Measurements from ENCODE around the gene CYSLTR1.
"Not testable (repeated sequence)": the region's sequence is repeated elsewhere in the genome, so short reads cannot be mapped to it uniquely, and the experiment has no call there.

The CYSLTR1 gene

GRCh38 chrX:78307665-78308064, 19.7 kb downstream of the CYSLTR1 start:
- DNase-seq: no peak
- no peaks in the 10 kb centered on the region for H3K36me3 ChIP-seq (ENCODE audit: control insufficient read depth, insufficient read depth, low read length)
- no peak overlapping the region for H4K5ac ChIP-seq (ENCODE audit: low read length)
- no peaks in the 10 kb centered on the region for H3K4me1 ChIP-seq (ENCODE audit: control insufficient read depth, low read depth, low read length)
- H3K79me2 ChIP-seq (ENCODE audit: control insufficient read depth, insufficient read depth, low read length): no peaks in the 10 kb centered on the region
- H3K27me3 ChIP-seq (ENCODE audit: insufficient read depth, low read length, poor library complexity): no peaks in the 10 kb centered on the region
- H4K8ac ChIP-seq (ENCODE audit: low read depth, low read length): no peak overlapping the region
- no peaks in the 10 kb centered on the region for H3K79me1 ChIP-seq (ENCODE audit: low read length)
- H2BK15ac ChIP-seq (replicated peaks; ENCODE audit: low read depth): no peak overlapping the region
- H3K27ac ChIP-seq (ENCODE audit: low read depth, low read length): no peak overlapping the region
- no peak overlapping the region for H2BK120ac ChIP-seq (ENCODE audit: low read depth, low read length)
- H3K4me2 ChIP-seq (ENCODE audit: low read length): no peak overlapping the region
- no peak overlapping the region for H2BK5ac ChIP-seq (ENCODE audit: low read length)
- H2AK5ac ChIP-seq (ENCODE audit: low read length): no peak overlapping the region
- no peak overlapping the region for H3K23ac ChIP-seq (ENCODE audit: low read length)
- no peak overlapping the region for H3K56ac ChIP-seq (ENCODE audit: low read length)
- no peak overlapping the region for H3K4me3 ChIP-seq (ENCODE audit: low read length)
- no peak overlapping the region for H3K4ac ChIP-seq (ENCODE audit: low read depth, low read length)
- H3K9ac ChIP-seq (ENCODE audit: low read length): no peak overlapping the region
- H3K18ac ChIP-seq (ENCODE audit: low read length): no peak overlapping the region

- H3K56ac ChIP-seq (ENCODE audit: low read length): no peak overlapping the region
- WGBS (ENCODE audit: extremely low coverage, insufficient coverage, low lambda C conversion rate): no CpG with 5 or more reads among the region's 2 CpGs
- no peak overlapping the region for H4K5ac ChIP-seq (ENCODE audit: low read length)
Observed at GRCh38 chrX:78303086-78303485, 24.3 kb downstream of the CYSLTR1 start.

GRCh38 chrX:78300933-78301332, 26.5 kb downstream of the CYSLTR1 start:
- not testable (repeated sequence) for DNase-seq; H3K4me1 ChIP-seq (ENCODE audit: control insufficient read depth, low read depth, low read length); H4K8ac ChIP-seq (ENCODE audit: low read depth, low read length); H3K79me2 ChIP-seq (ENCODE audit: control insufficient read depth, insufficient read depth, low read length); H4K5ac ChIP-seq (ENCODE audit: low read length); H2BK15ac ChIP-seq (replicated peaks; ENCODE audit: low read depth); H3K4me3 ChIP-seq (ENCODE audit: low read length); H3K4ac ChIP-seq (ENCODE audit: low read depth, low read length); H3K23ac ChIP-seq (ENCODE audit: low read length); H2AK5ac ChIP-seq (ENCODE audit: low read length); H3K18ac ChIP-seq (ENCODE audit: low read length); H3K79me1 ChIP-seq (ENCODE audit: low read length); H3K27ac ChIP-seq (ENCODE audit: low read depth, low read length); H3K9ac ChIP-seq (ENCODE audit: low read length); H2BK5ac ChIP-seq (ENCODE audit: low read length); H3K56ac ChIP-seq (ENCODE audit: low read length); H3K27me3 ChIP-seq (ENCODE audit: insufficient read depth, low read length, poor library complexity); H3K36me3 ChIP-seq (ENCODE audit: control insufficient read depth, insufficient read depth, low read length); H2BK120ac ChIP-seq (ENCODE audit: low read depth, low read length); H3K4me2 ChIP-seq (ENCODE audit: low read length)
- WGBS (ENCODE audit: extremely low coverage, insufficient coverage, low lambda C conversion rate): no CpG with 5 or more reads among the region's 1 CpG

More at GRCh38 chrX:78303086-78303485, 24.3 kb downstream of the CYSLTR1 start:
- Histone ChIP-seq H3K79me2 (ENCODE audit: control insufficient read depth, insufficient read depth, low read length) (no peaks in the 10 kb centered on the region), H3K27me3 (ENCODE audit: insufficient read depth, low read length, poor library complexity) (no peaks in the 10 kb centered on the region), H3K9ac (ENCODE audit: low read length) (no peak overlapping the region), H2BK15ac (replicated peaks; ENCODE audit: low read depth) (no peak overlapping the region), H3K23ac (ENCODE audit: low read length) (no peak overlapping the region), H2BK120ac (ENCODE audit: low read depth, low read length) (no peak overlapping the region), H3K4me2 (ENCODE audit: low read length) (no peak overlapping the region), H3K4me1 (ENCODE audit: control insufficient read depth, low read depth, low read length) (no peaks in the 10 kb centered on the region), H2AK5ac (ENCODE audit: low read length) (no peak overlapping the region), H3K4ac (ENCODE audit: low read depth, low read length) (no peak overlapping the region), H4K8ac (ENCODE audit: low read depth, low read length) (no peak overlapping the region), H3K18ac (ENCODE audit: low read length) (no peak overlapping the region), H3K27ac (ENCODE audit: low read depth, low read length) (no peak overlapping the region), H3K4me3 (ENCODE audit: low read length) (no peak overlapping the region), H2BK5ac (ENCODE audit: low read length) (no peak overlapping the region), H3K79me1 (ENCODE audit: low read length) (no peaks in the 10 kb centered on the region), H3K36me3 (ENCODE audit: control insufficient read depth, insufficient read depth, low read length) (no peaks in the 10 kb centered on the region)
- DNase-seq: no peak

GRCh38 chrX:78283511-78283910, 43.9 kb downstream of the CYSLTR1 start:
- no peak overlapping the region for H2BK5ac ChIP-seq (ENCODE audit: low read length)
- no peaks in the 10 kb centered on the region for H3K79me2 ChIP-seq (ENCODE audit: control insufficient read depth, insufficient read depth, low read length)
- no peak overlapping the region for H4K5ac ChIP-seq (ENCODE audit: low read length)
- no peak overlapping the region for H3K27ac ChIP-seq (ENCODE audit: low read depth, low read length)
- no peak overlapping the region for H3K56ac ChIP-seq (ENCODE audit: low read length)
- no peak overlapping the region for H4K8ac ChIP-seq (ENCODE audit: low read depth, low read length)
- H3K23ac ChIP-seq (ENCODE audit: low read length): no peak overlapping the region
- H3K18ac ChIP-seq (ENCODE audit: low read length): no peak overlapping the region
- H3K4me3 ChIP-seq (ENCODE audit: low read length): no peak overlapping the region
- no peak overlapping the region for H3K4ac ChIP-seq (ENCODE audit: low read depth, low read length)
- H3K79me1 ChIP-seq (ENCODE audit: low read length): no peaks in the 10 kb centered on the region
- no peak for DNase-seq
- no peak overlapping the region for H3K9ac ChIP-seq (ENCODE audit: low read length)
- no peaks in the 10 kb centered on the region for H3K4me1 ChIP-seq (ENCODE audit: control insufficient read depth, low read depth, low read length)
- no peak overlapping the region for H3K4me2 ChIP-seq (ENCODE audit: low read length)
- H3K27me3 ChIP-seq (ENCODE audit: insufficient read depth, low read length, poor library complexity): no peaks in the 10 kb centered on the region
- no peak overlapping the region for H2BK120ac ChIP-seq (ENCODE audit: low read depth, low read length)
- H3K36me3 ChIP-seq (ENCODE audit: control insufficient read depth, insufficient read depth, low read length): no peaks in the 10 kb centered on the region
- H2AK5ac ChIP-seq (ENCODE audit: low read length): no peak overlapping the region
- WGBS (ENCODE audit: extremely low coverage, insufficient coverage, low lambda C conversion rate): no CpG with 5 or more reads among the region's 2 CpGs
- no peak overlapping the region for H2BK15ac ChIP-seq (replicated peaks; ENCODE audit: low read depth)

GRCh38 chrX:78237127-78237526, 90.3 kb downstream of the CYSLTR1 start:
- Histone ChIP-seq H2BK120ac (ENCODE audit: low read depth, low read length) (no peak overlapping the region), H4K5ac (ENCODE audit: low read length) (no peak overlapping the region), H3K4me1 (ENCODE audit: control insufficient read depth, low read depth, low read length) (no peaks in the 10 kb centered on the region), H4K8ac (ENCODE audit: low read depth, low read length) (no peak overlapping the region), H3K9ac (ENCODE audit: low read length) (no peak overlapping the region), H3K4me2 (ENCODE audit: low read length) (no peak overlapping the region), H3K56ac (ENCODE audit: low read length) (no peak overlapping the region), H3K27ac (ENCODE audit: low read depth, low read length) (no peak overlapping the region), H3K27me3 (ENCODE audit: insufficient read depth, low read length, poor library complexity) (no peaks in the 10 kb centered on the region), H3K18ac (ENCODE audit: low read length) (no peak overlapping the region), H2BK15ac (replicated peaks; ENCODE audit: low read depth) (no peak overlapping the region), H2AK5ac (ENCODE audit: low read length) (no peak overlapping the region), H2BK5ac (ENCODE audit: low read length) (no peak overlapping the region), H3K4ac (ENCODE audit: low read depth, low read length) (no peak overlapping the region), H3K36me3 (ENCODE audit: control insufficient read depth, insufficient read depth, low read length) (no peaks in the 10 kb centered on the region), H3K23ac (ENCODE audit: low read length) (no peak overlapping the region), H3K4me3 (ENCODE audit: low read length) (no peak overlapping the region), H3K79me2 (ENCODE audit: control insufficient read depth, insufficient read depth, low read length) (no peaks in the 10 kb centered on the region), H3K79me1 (ENCODE audit: low read length) (no peaks in the 10 kb centered on the region)
- no peak for DNase-seq

- not testable (repeated sequence) for H3K4ac ChIP-seq (ENCODE audit: low read depth, low read length); H3K27ac ChIP-seq (ENCODE audit: low read depth, low read length); H3K56ac ChIP-seq (ENCODE audit: low read length); H4K5ac ChIP-seq (ENCODE audit: low read length); H2BK15ac ChIP-seq (replicated peaks; ENCODE audit: low read depth); H3K27me3 ChIP-seq (ENCODE audit: insufficient read depth, low read length, poor library complexity); H3K79me2 ChIP-seq (ENCODE audit: control insufficient read depth, insufficient read depth, low read length); H3K9ac ChIP-seq (ENCODE audit: low read length); H2BK5ac ChIP-seq (ENCODE audit: low read length); H3K4me1 ChIP-seq (ENCODE audit: control insufficient read depth, low read depth, low read length); H3K4me3 ChIP-seq (ENCODE audit: low read length); H3K23ac ChIP-seq (ENCODE audit: low read length); H3K18ac ChIP-seq (ENCODE audit: low read length); H3K4me2 ChIP-seq (ENCODE audit: low read length); H2AK5ac ChIP-seq (ENCODE audit: low read length); H4K8ac ChIP-seq (ENCODE audit: low read depth, low read length); H3K36me3 ChIP-seq (ENCODE audit: control insufficient read depth, insufficient read depth, low read length); DNase-seq; H2BK120ac ChIP-seq (ENCODE audit: low read depth, low read length); H3K79me1 ChIP-seq (ENCODE audit: low read length)
Observed at GRCh38 chrX:78226047-78226446, 101.4 kb downstream of the CYSLTR1 start.
